ENCODE data around the gene TUSC2. TPM values are rescaled to one million over a fixed set of nuclear protein-coding genes. Genes with fewer than 3 reads are reported as not detected.

TUSC2 gene
- total and polyA plus RNA-seq, 2 donors (not counting 1 experiment from before 2014, with no cell fraction given) = 28.2 to 29.3 TPM

GRCh38 chr3:50350527-50351322, 22.7 kb upstream of the TUSC2 start, which contains the start of the genes CYB561D2 and NPRL2:
TSS of gene CYB561D2 (plus strand) at chr3:50350862. CDS start at chr3:50351434, 572 bp downstream.
TSS of gene NPRL2 (minus strand) at chr3:50350775. CDS start at chr3:50350652, 123 bp downstream.
- peak within 1 kb of the TSS; percentile 100 for H3K27ac Mint-ChIP-seq
- no peaks in the 10 kb centered on the region for H3K27me3 ChIP-seq (replicated peaks in 1 of 4; ENCODE audit: control extremely low read depth in 1 of 4, control insufficient read depth in 3 of 4, insufficient read depth in 4 of 4, low read length in 3 of 4)
- TF ChIP-seq EZH2 (IDR thresholded peaks at IDR 0.05; ENCODE audit: borderline replicate concordance, insufficient read depth, low read depth, low read length, poor library complexity, severe bottlenecking) = no peak
- TF ChIP-seq, protein P1, sequence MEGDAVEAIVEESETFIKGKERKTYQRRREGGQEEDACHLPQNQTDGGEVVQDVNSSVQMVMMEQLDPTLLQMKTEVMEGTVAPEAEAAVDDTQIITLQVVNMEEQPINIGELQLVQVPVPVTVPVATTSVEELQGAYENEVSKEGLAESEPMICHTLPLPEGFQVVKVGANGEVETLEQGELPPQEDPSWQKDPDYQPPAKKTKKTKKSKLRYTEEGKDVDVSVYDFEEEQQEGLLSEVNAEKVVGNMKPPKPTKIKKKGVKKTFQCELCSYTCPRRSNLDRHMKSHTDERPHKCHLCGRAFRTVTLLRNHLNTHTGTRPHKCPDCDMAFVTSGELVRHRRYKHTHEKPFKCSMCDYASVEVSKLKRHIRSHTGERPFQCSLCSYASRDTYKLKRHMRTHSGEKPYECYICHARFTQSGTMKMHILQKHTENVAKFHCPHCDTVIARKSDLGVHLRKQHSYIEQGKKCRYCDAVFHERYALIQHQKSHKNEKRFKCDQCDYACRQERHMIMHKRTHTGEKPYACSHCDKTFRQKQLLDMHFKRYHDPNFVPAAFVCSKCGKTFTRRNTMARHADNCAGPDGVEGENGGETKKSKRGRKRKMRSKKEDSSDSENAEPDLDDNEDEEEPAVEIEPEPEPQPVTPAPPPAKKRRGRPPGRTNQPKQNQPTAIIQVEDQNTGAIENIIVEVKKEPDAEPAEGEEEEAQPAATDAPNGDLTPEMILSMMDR (IDR thresholded peaks at IDR 0.05) = no peak
- H3K4me1 Mint-ChIP-seq = peaks cover 52% of the 10 kb centered on the region
- ATAC-seq (ENCODE audit: low read depth) = peak; percentile 87
- H3K9me3 Mint-ChIP-seq (ENCODE audit: insufficient read depth) = no peaks in the 10 kb centered on the region
- peaks cover 1 to 53% of the 10 kb centered on the region in 2 experiments for H3K36me3 ChIP-seq (replicated peaks in 1 of 2; ENCODE audit: control extremely low read depth in 1 of 2, control insufficient read depth in 1 of 2, extremely low read depth in 1 of 2, insufficient read depth in 2 of 2, low read length in 1 of 2)
- POLR2A ChIA-PET = interaction anchor here (0.6 to 7.4 kb wide), 9 partner anchors 9 to 997 kb away, joined by 4 to 96 read pairs (median 9); partner anchors contain the start of genes C3orf18, HEMK1, HYAL3 and NAA80
- H2AFZ ChIP-seq (ENCODE audit: insufficient read depth, low read depth, low read length, poor library complexity, severe bottlenecking) = peak within 1 kb of the TSS; percentile 94
- under 1% methylated on average over 64 of the region's 64 CpGs for WGBS (ENCODE audit: insufficient coverage)
- H3K9ac ChIP-seq (ENCODE audit: low read length) = peak within 1 kb of the TSS; percentile 99
- H3K79me2 ChIP-seq (ENCODE audit: control insufficient read depth, insufficient read depth, low read length) = peaks cover 67% of the 10 kb centered on the region
- DNase-seq = peak; percentile 98
- peak within 1 kb of the TSS; percentile 85 to 93 for H3K27ac ChIP-seq (ENCODE audit: low read length in 2 of 2)
- no peaks in the 10 kb centered on the region for H3K9me3 ChIP-seq (ENCODE audit: control extremely low read depth in 1 of 3, control insufficient read depth in 2 of 3, insufficient read depth in 1 of 3, low read length in 2 of 3)
- peak within 1 kb of the TSS; percentile 99 for H3K4me2 ChIP-seq (replicated peaks; ENCODE audit: low read depth, low read length, poor library complexity, severe bottlenecking)
- H3K4me3 ChIP-seq (ENCODE audit: control extremely low read depth in 1 of 5, extremely low read depth in 1 of 5, insufficient read depth in 1 of 5, low read depth in 2 of 5, low read length in 4 of 5) = peak within 1 kb of the TSS; percentile 71 to 98 (median 91)
- no peaks in the 10 kb centered on the region for H3K27me3 Mint-ChIP-seq
- peaks cover 62% of the 10 kb centered on the region for H4K20me1 ChIP-seq (ENCODE audit: control insufficient read depth, insufficient read depth, low read length, poor library complexity, severe bottlenecking)
- intact Hi-C loops (cut with micrococcal nuclease) = loop anchor here (1.0 to 2.0 kb wide), 5 partner anchors 9 to 58 kb away; partner anchors contain the start of genes IFRD2, TMEM115 and TUSC2
- peak within 1 kb of the TSS; percentile 99 for H3K4me3 Mint-ChIP-seq
- peaks cover 25 to 41% of the 10 kb centered on the region in 2 donors for H3K4me1 ChIP-seq (ENCODE audit: control insufficient read depth in 2 of 2, insufficient read depth in 2 of 2, low read length in 2 of 2)
- CTCF ChIA-PET = interaction anchor here (0.7 to 5.3 kb wide), 14 partner anchors 10 to 302 kb away, joined by 3 to 104 read pairs (median 3); partner anchors contain the start of genes HEMK1, HYAL3, NAA80 and RASSF1
